Uterus (tissue), 2 donors: ENCODE measurements around the gene OSR1.

Experiments
- CTCF ChIP-seq, 4 experiments: fragments of 200-600 bp in 2 of 4; fragments of 450-650 bp in 2 of 4; sonication (generic) in 2 of 4; IDR thresholded peaks; one replicate each; pipeline ENCODE4 v1.5.1; 2016 to 2019; ENCODE audit warnings: antibody characterized with exemption in 4 of 4, mild to moderate bottlenecking in 2 of 4, moderate library complexity in 1 of 4
- POLR2A ChIP-seq, 2 donors: fragments of 450-650 bp; IDR thresholded peaks; one replicate each; pipeline ENCODE4 v1.6.1; 2016; ENCODE audit warnings: antibody characterized with exemption in 2 of 2, mild to moderate bottlenecking in 1 of 2, moderate library complexity in 1 of 2

- TF ChIP-seq CTCF (IDR thresholded peaks at IDR 0.05) (no peak), POLR2A (IDR thresholded peaks at IDR 0.05) (no peak)
These were observed 33.8 kb upstream of the OSR1 start for GRCh38 chr2:19392191-19392590.
